ENCODE results near the gene MYO9B.

GRCh38 chr19:17127671-17128070, 52.1 kb downstream of the MYO9B start:
- TF ChIP-seq EZH2 (IDR thresholded peaks at IDR 0.05; ENCODE audit: borderline replicate concordance, low read depth, low read length, severe bottlenecking) (no peak), CTCF (IDR thresholded peaks at IDR 0.05; ENCODE audit: borderline replicate concordance, extremely low read depth, low read length, poor library complexity, severe bottlenecking) (no peak)

Data from DND-41 (cell line).